ENCODE results near the gene SLC39A11. TPM values are rescaled to one million over a fixed set of nuclear protein-coding genes. Genes with fewer than 3 reads are reported as not detected.

SLC39A11 gene
- total RNA-seq, 1 experiment from 2014 or later, result 18.9 TPM

DNA sequence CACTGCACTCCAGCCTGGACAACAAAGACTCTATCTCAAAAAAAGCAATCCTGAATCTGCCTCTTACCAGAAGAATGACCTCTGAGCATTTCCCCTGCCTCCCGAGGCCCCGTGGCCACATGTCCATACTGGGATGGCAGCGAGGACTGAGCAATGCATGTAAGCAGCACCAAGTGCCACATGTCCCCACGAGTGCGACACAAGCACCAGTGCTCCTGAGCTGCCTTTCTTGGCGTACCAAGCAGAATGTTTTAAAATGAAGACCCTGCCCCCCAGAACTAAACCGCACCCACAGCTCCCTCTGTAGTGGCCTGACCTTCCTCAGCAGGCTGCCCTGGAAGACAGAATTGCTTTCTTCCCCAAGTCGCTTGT is 373.3 kb downstream of the SLC39A11 start:
- H3K27me3 Mint-ChIP-seq (ENCODE audit: low read depth), result no peaks in the 10 kb centered on the region
- H3K4me1 Mint-ChIP-seq, result peaks cover 39% of the 10 kb centered on the region
- no peaks in the 10 kb centered on the region for H3K36me3 Mint-ChIP-seq
- no peak overlapping the region for H3K4me3 Mint-ChIP-seq
- no peak for DNase-seq (ENCODE audit: low spot score)
- no peaks in the 10 kb centered on the region for H3K9me3 Mint-ChIP-seq
- no peak for ATAC-seq
- TF ChIP-seq SOX15 (CRISPR knock-in tag; IDR thresholded peaks at IDR 0.05) (no peak), OVOL2 (CRISPR knock-in tag; IDR thresholded peaks at IDR 0.05; ENCODE audit: borderline replicate concordance) (no peak), ZNF423 (CRISPR knock-in tag; IDR thresholded peaks at IDR 0.05) (no peak)
- POLR2A ChIA-PET, result no interaction called here
- CTCF ChIA-PET, result interaction anchor here (0.8 to 4.3 kb wide), 5 partner anchors 116 to 267 kb away, joined by 3 to 33 read pairs (median 5); no protein-coding TSS in a partner anchor
- H3K27ac Mint-ChIP-seq, result no peak overlapping the region; the same call in 1 of the 2 replicates

- Mint-ChIP-seq H3K27ac (no peak overlapping the region), H3K9me3 (no peaks in the 10 kb centered on the region), H3K36me3 (no peaks in the 10 kb centered on the region), H3K27me3 (ENCODE audit: low read depth) (no peaks in the 10 kb centered on the region), H3K4me3 (no peak overlapping the region), H3K4me1 (peaks cover 24% of the 10 kb centered on the region)
- no peak for ATAC-seq
- ChIA-PET POLR2A (no interaction called here), CTCF (interaction anchor here (0.5 to 4.3 kb wide), 3 partner anchors 161 to 439 kb away, joined by 4 to 33 read pairs (median 7); no protein-coding TSS in a partner anchor)
- TF ChIP-seq TEAD4 (CRISPR knock-in tag; IDR thresholded peaks at IDR 0.05) (no peak), USF2 (CRISPR knock-in tag; IDR thresholded peaks at IDR 0.05) (no peak), MXD4 (CRISPR knock-in tag; IDR thresholded peaks at IDR 0.05; ENCODE audit: borderline replicate concordance) (no peak), ZNF232 (CRISPR knock-in tag; IDR thresholded peaks at IDR 0.05) (no peak), ETV6 (CRISPR knock-in tag; IDR thresholded peaks at IDR 0.05) (no peak), PREB (CRISPR knock-in tag; IDR thresholded peaks at IDR 0.05; ENCODE audit: borderline replicate concordance) (no peak)
- DNase-seq (ENCODE audit: low spot score), result no peak
Measured at GRCh38 chr17:72717676-72718075, 374.8 kb downstream of the SLC39A11 start.

DNA sequence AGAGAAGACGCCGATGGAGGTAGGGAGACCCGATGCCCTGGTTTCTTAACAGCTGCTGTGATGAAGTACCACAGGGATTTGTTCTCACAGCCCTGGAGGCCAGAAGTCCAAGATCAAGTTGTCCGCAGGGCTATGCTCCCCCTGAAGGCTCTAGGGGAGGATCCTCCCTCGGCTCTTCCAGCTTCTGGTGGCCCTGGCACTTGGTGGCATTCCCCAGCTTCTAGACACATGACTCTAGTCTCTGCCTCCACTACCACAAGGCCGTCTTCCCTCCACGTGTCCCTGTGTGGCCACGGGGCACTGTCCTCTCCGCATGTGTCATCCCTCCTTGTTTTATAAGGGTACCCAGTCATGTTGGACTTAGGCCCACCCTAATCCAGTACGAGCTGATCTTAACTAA is 375.2 kb downstream of the SLC39A11 start:
- DNase-seq (ENCODE audit: low spot score), result no peak
- no peak for TF ChIP-seq RORB (CRISPR knock-in tag; IDR thresholded peaks at IDR 0.05)
- no peak for TF ChIP-seq CREM (CRISPR knock-in tag; IDR thresholded peaks at IDR 0.05)
- no peak for TF ChIP-seq ZNF317 (CRISPR knock-in tag; IDR thresholded peaks at IDR 0.05; ENCODE audit: borderline replicate concordance, low read depth)
- no peak for TF ChIP-seq FOXJ3 (CRISPR knock-in tag; IDR thresholded peaks at IDR 0.05; ENCODE audit: borderline replicate concordance)
- TF ChIP-seq ATF1 (CRISPR knock-in tag; IDR thresholded peaks at IDR 0.05), result no peak
- no peak for TF ChIP-seq ETV6 (CRISPR knock-in tag; IDR thresholded peaks at IDR 0.05)
- TF ChIP-seq, protein P1, sequence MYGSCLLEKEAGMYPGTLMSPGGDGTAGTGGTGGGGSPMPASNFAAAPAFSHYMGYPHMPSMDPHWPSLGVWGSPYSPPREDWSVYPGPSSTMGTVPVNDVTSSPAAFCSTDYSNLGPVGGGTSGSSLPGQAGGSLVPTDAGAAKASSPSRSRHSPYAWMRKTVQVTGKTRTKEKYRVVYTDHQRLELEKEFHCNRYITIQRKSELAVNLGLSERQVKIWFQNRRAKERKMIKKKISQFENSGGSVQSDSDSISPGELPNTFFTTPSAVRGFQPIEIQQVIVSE (CRISPR knock-in tag; IDR thresholded peaks at IDR 0.05; ENCODE audit: borderline replicate concordance), result no peak
- no peak for TF ChIP-seq ATF2 (CRISPR knock-in tag; IDR thresholded peaks at IDR 0.05; ENCODE audit: borderline replicate concordance, low read depth)
- no peak for TF ChIP-seq NR1H2 (CRISPR knock-in tag; IDR thresholded peaks at IDR 0.05)
- no peak for TF ChIP-seq GRHL2 (CRISPR knock-in tag; IDR thresholded peaks at IDR 0.05; ENCODE audit: insufficient replicate concordance, severe bottlenecking)
- TF ChIP-seq NFATC4 (CRISPR knock-in tag; IDR thresholded peaks at IDR 0.05), result no peak
- TF ChIP-seq TEAD1 (CRISPR knock-in tag; IDR thresholded peaks at IDR 0.05), result no peak
- no peak for TF ChIP-seq RELA (CRISPR knock-in tag; IDR thresholded peaks at IDR 0.05; ENCODE audit: borderline replicate concordance)
- no peak for TF ChIP-seq SP1 (CRISPR knock-in tag; conservative IDR thresholded peaks at IDR 0.05)
- Mint-ChIP-seq H3K36me3 (no peaks in the 10 kb centered on the region), H3K4me1 (peaks cover 20% of the 10 kb centered on the region), H3K27ac (no peak overlapping the region), H3K27me3 (ENCODE audit: low read depth) (no peaks in the 10 kb centered on the region), H3K9me3 (no peaks in the 10 kb centered on the region), H3K4me3 (no peak overlapping the region)
- ATAC-seq, result no peak
- POLR2A ChIA-PET, result no interaction called here
- CTCF ChIA-PET, result interaction anchor here (0.5 to 4.3 kb wide), 3 partner anchors 160 to 439 kb away, joined by 4 to 33 read pairs (median 7); no protein-coding TSS in a partner anchor
